Measurements from ENCODE around the gene GAS2L1. TPM values are rescaled to one million over a fixed set of nuclear protein-coding genes. Genes with fewer than 3 reads are reported as not detected.
A peak's percentile ranks its signal among the peaks of the same experiment; 100 is the strongest.
"Not testable (repeated sequence)": the region's sequence is repeated elsewhere in the genome, so short reads cannot be mapped to it uniquely, and the experiment has no call there.

GAS2L1 gene
- total and polyA plus RNA-seq, 2 experiments from 2014 or later = 5.2 to 9.5 TPM

DNA sequence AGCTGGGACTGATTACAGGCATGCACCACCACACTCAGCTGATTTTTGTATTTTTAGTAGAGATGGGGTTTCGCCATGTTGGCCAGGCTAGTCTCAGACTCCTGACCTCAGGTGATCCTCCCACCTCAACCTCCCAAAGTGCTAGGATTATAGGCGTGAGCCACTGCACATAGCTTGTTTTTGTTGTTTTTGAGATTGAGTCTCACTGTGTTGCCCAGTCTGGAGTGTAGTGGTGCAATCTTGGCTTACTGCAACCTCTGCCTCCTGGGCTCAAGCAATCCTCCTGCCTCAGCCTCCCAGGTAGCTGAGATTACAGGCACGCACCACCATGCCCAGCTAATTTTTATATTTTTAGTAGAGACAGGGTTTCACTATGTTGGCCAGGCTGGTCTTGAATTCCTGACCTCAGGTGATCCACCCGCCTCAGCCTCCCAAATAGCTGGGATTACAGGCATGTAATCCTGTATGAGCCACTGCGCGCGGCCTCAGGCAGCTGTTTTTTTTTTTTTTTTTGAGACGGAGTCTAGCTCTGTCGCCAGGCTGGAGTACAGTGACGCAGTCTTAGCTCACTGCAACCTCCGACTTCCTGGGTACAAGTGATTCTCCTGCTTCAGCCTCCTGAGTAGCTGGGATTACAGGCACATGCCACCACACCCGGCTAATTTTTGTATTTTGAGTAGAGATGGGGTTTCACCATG is 50.9 kb downstream of the GAS2L1 start:
- peaks cover 47% of the 10 kb centered on the region for H3K36me3 Mint-ChIP-seq (ENCODE audit: low read depth)
- not testable (repeated sequence) for H3K36me3 ChIP-seq (ENCODE audit: insufficient read depth); H3K4me3 Mint-ChIP-seq

DNA sequence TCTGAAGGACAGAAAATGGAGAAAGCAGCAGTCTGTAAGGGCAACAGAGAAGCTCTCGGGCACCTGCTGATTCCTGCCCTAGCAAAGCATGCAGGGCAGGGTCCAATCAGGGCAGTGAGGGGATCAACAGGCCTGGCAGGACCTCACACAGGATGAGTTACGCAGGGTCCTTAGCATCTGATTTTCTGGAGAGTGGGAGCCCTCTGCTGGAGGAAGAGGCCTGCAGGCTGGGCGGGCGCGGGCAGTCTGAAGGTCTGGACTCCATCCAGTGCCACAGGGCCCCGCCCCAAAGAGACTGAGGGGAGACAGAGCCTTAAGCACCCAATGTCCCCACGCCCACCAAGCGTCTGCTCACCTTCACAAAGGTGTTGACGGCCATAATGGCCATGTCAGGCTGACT is 53.0 kb downstream of the GAS2L1 start:
- Histone ChIP-seq H3K4me3 (no peak overlapping the region), H3K4me1 (ENCODE audit: insufficient read depth) (no peaks in the 10 kb centered on the region), H3K79me2 (replicated peaks; ENCODE audit: insufficient read depth) (no peaks in the 10 kb centered on the region), H3K27ac (ENCODE audit: low read depth) (0 out of 2 replicates have a peak overlapping the region, but pooled peaks have one; percentile 63), H4K20me1 (replicated peaks; ENCODE audit: insufficient read depth) (no peaks in the 10 kb centered on the region), H3K36me3 (ENCODE audit: insufficient read depth) (no peaks in the 10 kb centered on the region; the same call in 1 of the 2 replicates), H3K9me2 (ENCODE audit: insufficient read depth) (no peaks in the 10 kb centered on the region), H3F3A (replicated peaks; ENCODE audit: low read depth) (0 out of 2 replicates have a peak, but pooled peaks cover 3% of the 10 kb centered on the region), H3K4me2 (no peak overlapping the region), H2AFZ (no peak overlapping the region), H3K27me3 (ENCODE audit: insufficient read depth) (no peaks in the 10 kb centered on the region)
- DNase-seq (ENCODE audit: low spot score) = peak; percentile 77
- H3K4me1 Mint-ChIP-seq = no peaks in the 10 kb centered on the region
- peaks cover 6% of the 10 kb centered on the region for H3K27me3 Mint-ChIP-seq (ENCODE audit: insufficient read depth, low read depth, poor library complexity)
- H3K4me3 Mint-ChIP-seq = no peak overlapping the region
- TF ChIP-seq, protein P1, sequence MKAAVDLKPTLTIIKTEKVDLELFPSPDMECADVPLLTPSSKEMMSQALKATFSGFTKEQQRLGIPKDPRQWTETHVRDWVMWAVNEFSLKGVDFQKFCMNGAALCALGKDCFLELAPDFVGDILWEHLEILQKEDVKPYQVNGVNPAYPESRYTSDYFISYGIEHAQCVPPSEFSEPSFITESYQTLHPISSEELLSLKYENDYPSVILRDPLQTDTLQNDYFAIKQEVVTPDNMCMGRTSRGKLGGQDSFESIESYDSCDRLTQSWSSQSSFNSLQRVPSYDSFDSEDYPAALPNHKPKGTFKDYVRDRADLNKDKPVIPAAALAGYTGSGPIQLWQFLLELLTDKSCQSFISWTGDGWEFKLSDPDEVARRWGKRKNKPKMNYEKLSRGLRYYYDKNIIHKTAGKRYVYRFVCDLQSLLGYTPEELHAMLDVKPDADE (IDR thresholded peaks at IDR 0.05) = no peak
- TF ChIP-seq STAT1 (IDR thresholded peaks at IDR 0.05; ENCODE audit: unreplicated experiment) = no peak
- TF ChIP-seq, protein P2, sequence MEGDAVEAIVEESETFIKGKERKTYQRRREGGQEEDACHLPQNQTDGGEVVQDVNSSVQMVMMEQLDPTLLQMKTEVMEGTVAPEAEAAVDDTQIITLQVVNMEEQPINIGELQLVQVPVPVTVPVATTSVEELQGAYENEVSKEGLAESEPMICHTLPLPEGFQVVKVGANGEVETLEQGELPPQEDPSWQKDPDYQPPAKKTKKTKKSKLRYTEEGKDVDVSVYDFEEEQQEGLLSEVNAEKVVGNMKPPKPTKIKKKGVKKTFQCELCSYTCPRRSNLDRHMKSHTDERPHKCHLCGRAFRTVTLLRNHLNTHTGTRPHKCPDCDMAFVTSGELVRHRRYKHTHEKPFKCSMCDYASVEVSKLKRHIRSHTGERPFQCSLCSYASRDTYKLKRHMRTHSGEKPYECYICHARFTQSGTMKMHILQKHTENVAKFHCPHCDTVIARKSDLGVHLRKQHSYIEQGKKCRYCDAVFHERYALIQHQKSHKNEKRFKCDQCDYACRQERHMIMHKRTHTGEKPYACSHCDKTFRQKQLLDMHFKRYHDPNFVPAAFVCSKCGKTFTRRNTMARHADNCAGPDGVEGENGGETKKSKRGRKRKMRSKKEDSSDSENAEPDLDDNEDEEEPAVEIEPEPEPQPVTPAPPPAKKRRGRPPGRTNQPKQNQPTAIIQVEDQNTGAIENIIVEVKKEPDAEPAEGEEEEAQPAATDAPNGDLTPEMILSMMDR (conservative IDR thresholded peaks at IDR 0.05; ENCODE audit: low read depth in 2 of 2) = peak; percentile 45 to 75
- TF ChIP-seq CREB1 (CRISPR knock-in tag; IDR thresholded peaks at IDR 0.05; ENCODE audit: low read depth) = no peak
- peaks cover 39% of the 10 kb centered on the region for H3K36me3 Mint-ChIP-seq (ENCODE audit: low read depth)
- no peaks in the 10 kb centered on the region; the same call in 2 of the 3 replicates for H3K9me3 Mint-ChIP-seq
- peak; percentile 99 for ATAC-seq
- H3K27ac Mint-ChIP-seq = no peak overlapping the region; the same call in 1 of the 2 replicates

More for the DNA sequence above, 50.9 kb downstream of the GAS2L1 start:
- not testable (repeated sequence) for H3K4me3 ChIP-seq; H3K9me2 ChIP-seq (ENCODE audit: insufficient read depth); ATAC-seq; H2AFZ ChIP-seq; H3K9me3 Mint-ChIP-seq; H3K4me1 Mint-ChIP-seq; H3K4me1 ChIP-seq (ENCODE audit: insufficient read depth); H4K20me1 ChIP-seq (replicated peaks; ENCODE audit: insufficient read depth); H3K27ac Mint-ChIP-seq; H3K79me2 ChIP-seq (replicated peaks; ENCODE audit: insufficient read depth); H3K27me3 ChIP-seq (ENCODE audit: insufficient read depth); H3F3A ChIP-seq (replicated peaks; ENCODE audit: low read depth); DNase-seq (ENCODE audit: low spot score); H3K27ac ChIP-seq (ENCODE audit: low read depth); H3K4me2 ChIP-seq; H3K27me3 Mint-ChIP-seq (ENCODE audit: insufficient read depth, low read depth, poor library complexity)

Small RNAs within 50 kb of the gene (microRNA-seq; reads per million reads assigned to microRNA genes)
- gene MIR3653 = 0.89 reads per million

Small RNAs within 50 kb of the gene (small RNA-seq; reads per million reads assigned to genes)
- gene MIR3653 (ENCODE audit: low replicate concordance) = not detected

Other genes starting within 250 kb of the GAS2L1 start
- gene C22orf31, start 244.8 kb upstream of the GAS2L1 start, total RNA-seq (2014; rRNA removed; shearing (Covaris generic)) = not detected in 2 replicates
- gene C22orf31, start 244.8 kb upstream of the GAS2L1 start, polyA plus RNA-seq (2016; fragmentation: Nextera tagmentation; extraction: Ambion mirVana) = 0.36 TPM in 1 of 2 replicates, not detected in the other
- 3.4 and 3.8 TPM in 2 replicates for gene KREMEN1, start 233.6 kb upstream of the GAS2L1 start, total RNA-seq (2014; rRNA removed; shearing (Covaris generic))
- gene KREMEN1, start 233.6 kb upstream of the GAS2L1 start, polyA plus RNA-seq (2016; fragmentation: Nextera tagmentation; extraction: Ambion mirVana) = 1.8 and 2.6 TPM in 2 replicates
- gene EMID1, start 100.8 kb upstream of the GAS2L1 start, total RNA-seq (2014; rRNA removed; shearing (Covaris generic)) = 13.2 and 13.4 TPM in 2 replicates
- 3.0 and 3.5 TPM in 2 replicates for gene EMID1, start 100.8 kb upstream of the GAS2L1 start, polyA plus RNA-seq (2016; fragmentation: Nextera tagmentation; extraction: Ambion mirVana)
- gene RHBDD3, start 38.7 kb upstream of the GAS2L1 start, total RNA-seq (2014; rRNA removed; shearing (Covaris generic)) = 95.6 and 115 TPM in 2 replicates
- 55.0 and 60.3 TPM in 2 replicates for gene RHBDD3, start 38.7 kb upstream of the GAS2L1 start, polyA plus RNA-seq (2016; fragmentation: Nextera tagmentation; extraction: Ambion mirVana)
- gene EWSR1, start 38.4 kb upstream of the GAS2L1 start, total RNA-seq (2014; rRNA removed; shearing (Covaris generic)) = 390 and 427 TPM in 2 replicates
- 382 and 391 TPM in 2 replicates for gene EWSR1, start 38.4 kb upstream of the GAS2L1 start, polyA plus RNA-seq (2016; fragmentation: Nextera tagmentation; extraction: Ambion mirVana)
- gene RASL10A, start 9.0 kb downstream of the GAS2L1 start, total RNA-seq (2014; rRNA removed; shearing (Covaris generic)) = 0.54 and 3.0 TPM in 2 replicates
- gene RASL10A, start 9.0 kb downstream of the GAS2L1 start, polyA plus RNA-seq (2016; fragmentation: Nextera tagmentation; extraction: Ambion mirVana) = 0.99 and 1.6 TPM in 2 replicates
- 67.5 and 74.4 TPM in 2 replicates for gene AP1B1, start 81.9 kb downstream of the GAS2L1 start, total RNA-seq (2014; rRNA removed; shearing (Covaris generic))
- gene AP1B1, start 81.9 kb downstream of the GAS2L1 start, polyA plus RNA-seq (2016; fragmentation: Nextera tagmentation; extraction: Ambion mirVana) = 19.5 TPM in 2 replicates
- gene RFPL1, start 131.9 kb downstream of the GAS2L1 start, total RNA-seq (2014; rRNA removed; shearing (Covaris generic)) = not detected in 2 replicates
- gene RFPL1, start 131.9 kb downstream of the GAS2L1 start, polyA plus RNA-seq (2016; fragmentation: Nextera tagmentation; extraction: Ambion mirVana) = not detected in 2 replicates
- gene NEFH, start 173.6 kb downstream of the GAS2L1 start, total RNA-seq (2014; rRNA removed; shearing (Covaris generic)) = 2.4 and 2.8 TPM in 2 replicates
- gene NEFH, start 173.6 kb downstream of the GAS2L1 start, polyA plus RNA-seq (2016; fragmentation: Nextera tagmentation; extraction: Ambion mirVana) = 4.6 and 6.3 TPM in 2 replicates
- 50.3 and 53.4 TPM in 2 replicates for gene THOC5, start 247.1 kb downstream of the GAS2L1 start, total RNA-seq (2014; rRNA removed; shearing (Covaris generic))
- gene THOC5, start 247.1 kb downstream of the GAS2L1 start, polyA plus RNA-seq (2016; fragmentation: Nextera tagmentation; extraction: Ambion mirVana) = 24.3 and 24.6 TPM in 2 replicates

All from GM23338 (cell line).